NCI-H1417 treated with DMSO at 0.1 percent for 48 hours (cell line): Measurements from ENCODE around the gene NLRC3.

Experiments used
- DNase-seq: peaks from one replicate; lab custom pipeline; 2025; lab: John Stamatoyannopoulos, UW

The NLRC3 gene

DNA sequence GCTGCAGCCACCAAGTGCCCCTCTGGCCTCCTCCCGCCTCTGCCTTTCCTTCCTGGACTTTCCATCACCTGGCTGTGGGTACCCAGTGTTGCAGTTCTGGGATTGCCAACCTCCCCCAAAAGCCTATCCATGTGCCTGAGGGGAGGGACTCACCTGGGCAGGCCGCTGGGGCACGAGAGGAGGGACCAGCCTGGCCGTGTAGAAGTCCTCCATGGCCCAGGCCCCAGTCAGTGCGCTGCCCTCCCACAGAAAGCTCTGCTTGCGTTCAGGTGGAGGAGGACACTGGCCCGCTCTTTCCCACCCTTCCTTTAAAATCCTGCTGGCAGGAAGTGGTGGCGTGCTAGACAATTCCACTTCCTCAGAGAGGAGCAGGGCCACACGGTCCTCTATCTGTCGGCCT is 20.0 kb upstream of the NLRC3 start:
- DNase-seq: no peak

DNA sequence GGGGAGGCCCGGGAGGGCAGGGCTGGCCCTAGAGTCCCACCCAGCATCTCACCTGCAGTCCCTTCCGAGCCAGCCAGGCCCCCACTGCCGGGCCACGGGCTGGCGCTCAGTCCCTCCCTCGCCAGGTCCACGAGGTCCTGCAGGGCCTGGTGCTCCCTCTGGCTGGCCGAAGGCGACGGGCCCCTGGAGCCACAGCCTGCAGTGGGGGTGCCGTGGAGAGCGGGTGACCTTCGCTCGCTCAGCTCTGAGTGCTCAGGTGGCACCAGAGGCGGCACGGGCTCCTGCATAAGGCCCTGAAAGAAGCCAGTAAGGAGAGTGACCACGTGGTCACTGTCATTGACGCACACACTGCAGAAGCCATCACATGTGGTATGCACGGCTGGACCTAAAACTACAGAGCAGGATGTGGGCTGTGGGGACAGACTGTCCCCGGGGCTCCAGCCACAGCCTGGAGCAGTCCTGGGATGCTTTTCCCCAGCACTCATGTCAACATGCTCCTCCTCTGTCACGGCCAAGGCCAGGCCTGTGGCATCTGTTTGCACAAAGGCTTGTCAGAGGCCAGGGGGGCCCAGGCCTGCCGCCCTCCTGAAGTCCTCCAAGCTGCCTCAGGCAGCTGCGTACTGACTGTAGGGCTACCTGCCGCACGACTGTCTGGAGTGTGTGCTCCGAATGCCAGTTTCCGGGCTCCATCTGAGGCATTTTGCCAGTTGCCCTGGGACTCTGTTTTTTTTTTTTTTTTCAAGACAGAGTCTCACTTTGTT is 19.1 kb upstream of the NLRC3 start:
- DNase-seq: no peak

DNA sequence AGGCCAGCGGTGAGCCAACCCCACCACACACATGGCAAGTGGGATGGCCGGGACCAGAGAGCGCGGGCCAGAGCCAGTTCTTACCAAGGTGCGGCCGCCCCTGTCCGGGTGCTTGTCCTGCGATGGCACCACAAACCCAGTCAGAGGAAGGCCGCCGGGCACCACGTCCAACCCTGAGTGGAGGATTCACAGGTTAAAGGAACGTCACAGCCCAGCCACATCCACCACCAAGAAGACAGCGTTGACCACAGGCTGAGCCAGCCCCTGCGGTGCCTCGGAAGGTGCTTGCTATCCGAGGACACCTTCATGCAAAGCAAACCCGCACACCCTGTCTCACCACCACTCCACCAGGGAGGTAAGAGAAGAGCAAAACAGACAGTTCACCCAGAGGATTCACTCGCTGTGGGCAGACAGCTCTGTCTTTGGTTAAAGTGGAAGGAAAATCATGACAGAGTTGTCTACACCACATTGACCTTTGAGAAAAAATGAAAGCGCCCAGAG is 18.4 kb upstream of the NLRC3 start:
- no peak for DNase-seq

DNA sequence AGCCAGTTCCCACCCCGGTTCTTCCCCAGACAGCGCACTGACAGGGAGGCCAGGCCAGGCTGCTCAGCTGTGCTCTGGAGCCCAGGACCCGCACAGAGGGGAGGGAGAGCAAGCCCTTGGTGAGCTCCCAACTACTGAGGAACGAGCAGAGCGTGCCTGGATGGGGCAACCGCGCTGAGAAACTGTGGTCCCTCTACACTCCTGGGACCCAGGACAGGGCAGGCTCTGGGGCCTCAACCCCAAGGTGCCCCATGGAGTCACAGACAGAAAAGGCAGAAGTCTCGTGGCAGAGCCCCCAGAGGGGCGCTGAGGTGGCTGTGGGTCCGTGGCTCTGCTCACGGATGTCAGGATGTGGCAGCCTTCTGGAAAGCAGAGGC is 17.9 kb upstream of the NLRC3 start:
- DNase-seq: no peak

DNA sequence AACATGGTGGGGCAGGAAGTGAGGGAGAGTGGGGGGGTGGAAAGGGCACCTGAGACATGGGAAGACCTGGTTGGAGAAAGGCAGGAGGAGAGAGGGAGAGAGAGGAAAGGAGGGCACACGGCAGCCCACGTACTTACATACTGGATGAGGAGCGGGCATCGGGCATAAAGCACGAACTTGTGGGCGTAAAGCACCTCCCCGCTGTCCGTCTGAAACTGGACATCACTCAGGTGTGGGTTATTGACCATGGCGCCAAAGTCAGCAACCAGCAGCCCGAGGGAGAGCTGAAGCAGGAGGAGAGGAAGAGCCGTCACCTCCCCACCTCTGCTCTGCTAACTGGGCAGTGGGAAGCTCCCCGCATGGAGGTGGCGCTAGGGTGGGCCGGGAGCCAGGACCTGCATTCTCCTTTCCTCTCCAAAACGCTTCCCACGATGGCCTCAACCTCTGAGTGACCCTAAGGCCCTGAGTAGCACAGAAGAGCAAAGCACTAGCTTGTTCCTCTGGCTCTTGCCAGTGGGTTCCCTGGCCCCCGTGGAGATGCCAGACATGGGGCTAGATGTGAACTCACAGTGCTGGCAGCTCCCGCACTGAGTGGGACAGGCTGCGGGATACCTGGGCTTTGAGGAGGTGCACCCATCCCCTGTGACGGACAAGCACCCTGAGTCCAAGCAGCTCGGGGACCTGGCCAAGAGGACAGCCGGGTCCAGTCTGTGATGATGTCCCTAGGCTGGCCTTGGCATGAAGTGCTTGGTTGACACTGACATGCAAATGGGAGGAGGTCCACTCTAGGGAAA is 17.3 kb upstream of the NLRC3 start:
- DNase-seq: no peak

DNA sequence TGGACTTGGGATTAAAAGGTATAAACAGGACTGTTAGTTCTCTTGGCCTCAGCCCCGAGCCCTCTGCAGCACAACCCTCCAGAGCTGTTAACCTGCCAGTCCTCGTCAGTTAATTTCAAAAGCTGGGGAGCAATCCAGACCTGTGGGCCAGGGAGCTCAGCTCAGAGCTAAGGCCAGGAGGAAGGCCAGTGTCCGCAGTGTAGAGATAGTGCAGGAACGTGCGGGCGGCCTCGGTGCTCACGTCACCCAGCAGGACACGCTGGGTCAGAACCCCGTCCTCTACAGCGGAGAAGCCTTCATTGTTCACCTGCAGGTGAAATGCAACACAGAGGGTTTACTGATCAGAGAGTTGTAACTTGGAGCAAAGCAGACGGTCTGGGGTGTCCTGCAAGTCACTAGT is 15.4 kb upstream of the NLRC3 start:
- no peak for DNase-seq

DNA sequence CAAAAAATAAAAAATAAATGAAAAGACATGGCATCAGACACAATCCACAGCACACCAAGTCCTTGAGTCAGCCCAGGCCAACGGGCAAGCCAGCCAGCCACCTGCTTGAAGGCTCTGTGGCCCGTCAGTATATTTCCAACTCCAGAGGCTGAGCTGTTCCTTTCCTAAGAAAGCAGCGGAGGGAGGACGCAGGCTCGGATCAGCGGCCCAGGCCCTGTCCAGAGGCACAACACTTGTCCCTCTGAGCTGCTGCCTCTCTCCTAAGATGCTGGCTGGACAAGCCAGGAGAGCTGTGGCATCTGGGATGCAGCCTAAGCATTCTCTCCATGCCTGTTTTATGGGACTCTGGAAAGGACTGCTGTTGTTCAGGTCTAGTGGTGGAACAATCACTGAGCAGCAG is 14.8 kb upstream of the NLRC3 start:
- DNase-seq: no peak

DNA sequence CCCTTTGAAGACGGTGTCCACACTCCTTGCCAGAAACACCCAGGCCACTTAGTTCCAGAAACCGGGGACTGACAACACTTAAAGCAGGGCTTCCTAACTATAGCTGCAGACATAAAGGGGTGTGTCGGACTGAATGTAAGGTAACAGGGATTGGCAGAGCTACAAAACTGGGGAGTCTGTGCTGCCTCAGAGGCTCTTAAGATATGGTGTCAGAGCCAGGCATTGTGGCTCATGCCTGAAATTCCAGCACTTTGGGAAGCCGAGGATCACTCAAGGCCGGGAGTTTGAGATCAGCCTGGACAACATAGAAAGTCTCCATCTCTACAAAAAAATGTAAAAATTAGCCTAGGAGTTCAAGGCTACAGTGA is 14.2 kb upstream of the NLRC3 start:
- no peak for DNase-seq

DNA sequence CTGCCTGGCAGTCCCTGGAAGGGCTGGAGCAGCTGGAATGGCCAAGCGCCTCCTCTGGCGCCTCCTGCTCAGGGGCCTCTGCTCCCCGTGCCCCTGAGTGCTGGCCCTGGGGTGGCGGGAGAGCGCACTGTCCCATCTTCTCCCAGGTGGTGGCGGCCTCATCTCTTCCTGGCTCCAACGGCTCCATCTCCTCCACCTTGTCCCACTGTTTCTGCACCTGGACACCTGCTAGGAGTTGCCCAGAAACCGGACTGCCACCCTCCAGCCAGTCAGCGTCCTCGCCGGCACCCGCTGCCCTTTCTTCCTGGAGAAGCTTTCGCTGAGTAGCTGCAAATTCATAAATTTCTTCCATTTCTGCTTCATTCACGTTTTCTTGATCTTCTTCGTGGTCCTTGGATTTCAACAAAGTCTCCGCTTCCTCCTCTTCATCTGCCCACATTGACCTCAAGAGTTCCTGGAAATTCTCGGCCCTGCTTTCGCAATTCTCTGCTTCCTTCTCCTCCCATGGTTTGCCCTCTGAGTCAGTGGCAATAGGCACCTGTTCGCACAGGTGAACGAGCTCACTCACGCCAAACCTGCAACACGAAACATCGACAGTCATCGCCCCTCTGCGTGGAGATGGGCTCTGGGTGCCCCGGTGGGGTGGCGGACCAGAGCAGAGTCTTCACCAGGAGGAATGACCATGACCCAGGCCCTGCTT is 13.7 kb upstream of the NLRC3 start:
- no peak for DNase-seq

DNA sequence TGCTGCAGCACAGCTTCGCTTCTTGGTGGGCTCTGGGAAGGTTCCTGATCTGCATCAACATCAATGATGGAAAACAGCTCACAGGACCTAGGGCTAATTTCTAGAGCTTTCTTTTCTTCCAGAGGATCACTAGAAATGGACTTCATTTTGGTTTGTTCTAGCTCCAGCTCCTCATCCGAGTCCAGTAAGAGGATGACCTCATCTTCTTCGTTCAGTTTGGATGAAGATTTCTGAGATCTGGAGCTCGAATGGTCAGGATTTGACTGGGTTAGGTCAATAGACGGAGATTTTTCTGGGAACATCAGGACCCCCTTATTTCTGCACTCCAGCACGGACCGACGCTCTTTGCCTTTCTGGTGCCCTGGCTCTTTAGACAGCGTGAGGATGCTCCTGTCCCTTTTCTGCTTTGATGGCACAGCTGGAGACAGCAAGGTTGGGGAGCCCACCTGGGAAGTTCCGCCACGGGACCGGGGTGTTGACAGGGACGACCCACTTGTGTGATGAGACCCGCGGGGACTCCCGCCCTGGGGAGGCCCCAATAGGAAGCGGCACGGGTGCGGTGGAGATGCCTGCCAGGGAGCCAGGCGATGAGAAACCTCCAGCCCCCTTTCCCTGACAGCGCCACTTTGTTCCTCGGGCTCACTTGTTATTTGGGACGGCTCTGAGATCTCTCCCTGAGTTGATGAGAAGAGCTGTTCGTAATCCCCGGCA is 12.9 kb upstream of the NLRC3 start:
- no peak for DNase-seq

DNA sequence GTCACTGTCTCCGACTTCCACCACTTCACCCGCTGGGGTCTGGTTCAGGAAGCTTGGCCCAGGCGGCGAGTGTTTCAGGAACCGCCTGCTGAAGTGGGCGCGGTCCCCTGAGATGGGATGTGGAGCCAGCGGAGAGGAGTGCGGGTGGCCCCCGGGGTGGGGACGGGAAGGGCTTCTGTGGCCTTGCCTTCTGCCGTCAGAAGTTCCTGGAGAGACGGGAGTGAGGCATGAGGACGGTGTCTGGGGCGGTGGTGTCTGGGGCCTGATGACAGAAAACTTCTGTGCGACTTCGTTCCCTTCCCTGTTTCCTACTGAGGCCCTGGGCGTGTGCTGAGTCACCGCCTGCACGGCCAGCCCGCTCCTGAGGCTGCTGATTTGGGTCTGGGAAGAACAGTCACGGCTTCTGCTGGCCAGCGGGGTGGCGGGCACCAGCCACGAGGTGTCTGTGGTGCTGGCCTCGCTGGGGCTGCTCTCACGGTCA is 12.3 kb upstream of the NLRC3 start:
- DNase-seq: no peak

DNA sequence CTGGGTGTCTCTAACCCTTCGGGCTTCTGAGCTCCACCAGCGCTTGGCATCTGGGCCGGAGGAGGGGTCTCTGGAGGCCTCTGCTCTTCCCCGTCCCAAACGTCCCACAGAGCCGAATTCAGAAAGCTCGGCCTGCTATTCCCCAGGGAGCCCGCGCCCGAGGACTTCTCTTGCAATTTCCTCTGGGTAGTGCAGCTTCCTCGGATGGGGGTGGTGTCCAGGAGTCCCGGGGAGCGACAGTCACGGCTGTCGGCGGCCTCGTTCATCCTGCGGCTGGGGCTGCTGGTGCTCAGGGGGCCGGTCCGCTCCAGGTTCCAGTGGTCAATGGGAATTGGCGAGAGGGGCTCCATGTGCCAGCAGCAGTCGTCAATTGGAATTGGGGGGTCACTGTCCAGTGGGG is 11.8 kb upstream of the NLRC3 start:
- no peak for DNase-seq

DNA sequence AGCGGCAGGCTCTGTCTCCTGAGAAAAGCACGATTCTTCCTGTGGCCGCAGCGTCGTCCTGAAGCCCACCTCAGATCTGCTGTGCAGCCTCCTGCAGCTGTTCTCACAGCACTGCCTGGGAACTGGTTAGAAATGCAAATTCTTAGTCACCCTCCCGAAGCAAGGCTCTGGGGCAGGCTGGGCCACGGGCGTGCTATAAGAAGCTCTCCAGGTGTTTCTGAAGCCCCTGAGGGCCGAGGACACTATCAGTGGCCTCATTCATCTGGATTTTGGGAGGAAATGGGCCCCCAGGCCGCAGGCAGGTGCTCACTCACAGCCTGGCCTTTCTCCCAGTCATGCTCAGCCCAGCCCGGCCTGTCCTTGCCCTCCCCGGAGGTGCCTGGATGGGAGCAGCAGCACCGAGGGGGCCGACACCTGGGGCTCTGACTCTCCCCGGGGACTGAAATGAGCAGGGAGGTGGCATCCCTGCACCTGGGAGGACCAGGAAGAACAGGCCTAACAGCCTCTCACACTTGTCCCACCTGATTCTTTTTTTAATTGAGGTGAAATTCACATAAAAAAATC is 10.4 kb upstream of the NLRC3 start:
- DNase-seq: no peak

DNA sequence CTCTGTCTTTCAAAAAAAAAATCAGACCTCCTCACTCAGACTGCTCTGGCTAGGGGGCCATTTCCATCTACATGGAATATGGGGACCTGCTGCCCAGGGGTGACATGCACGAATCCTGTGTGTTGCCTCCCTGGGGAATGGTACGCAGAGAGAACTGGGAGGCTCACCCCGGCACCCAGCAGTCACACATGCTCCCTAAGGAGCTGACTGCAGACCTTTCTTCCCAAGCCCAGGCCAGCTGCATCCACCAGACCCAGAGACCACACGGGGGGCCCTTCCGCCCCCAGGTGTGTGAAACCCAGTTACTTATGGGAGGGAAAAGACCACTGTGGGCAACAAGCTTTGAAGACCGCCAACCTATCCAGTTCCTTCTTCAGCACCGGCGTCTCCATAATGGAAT is 7.2 kb upstream of the NLRC3 start:
- DNase-seq: no peak

DNA sequence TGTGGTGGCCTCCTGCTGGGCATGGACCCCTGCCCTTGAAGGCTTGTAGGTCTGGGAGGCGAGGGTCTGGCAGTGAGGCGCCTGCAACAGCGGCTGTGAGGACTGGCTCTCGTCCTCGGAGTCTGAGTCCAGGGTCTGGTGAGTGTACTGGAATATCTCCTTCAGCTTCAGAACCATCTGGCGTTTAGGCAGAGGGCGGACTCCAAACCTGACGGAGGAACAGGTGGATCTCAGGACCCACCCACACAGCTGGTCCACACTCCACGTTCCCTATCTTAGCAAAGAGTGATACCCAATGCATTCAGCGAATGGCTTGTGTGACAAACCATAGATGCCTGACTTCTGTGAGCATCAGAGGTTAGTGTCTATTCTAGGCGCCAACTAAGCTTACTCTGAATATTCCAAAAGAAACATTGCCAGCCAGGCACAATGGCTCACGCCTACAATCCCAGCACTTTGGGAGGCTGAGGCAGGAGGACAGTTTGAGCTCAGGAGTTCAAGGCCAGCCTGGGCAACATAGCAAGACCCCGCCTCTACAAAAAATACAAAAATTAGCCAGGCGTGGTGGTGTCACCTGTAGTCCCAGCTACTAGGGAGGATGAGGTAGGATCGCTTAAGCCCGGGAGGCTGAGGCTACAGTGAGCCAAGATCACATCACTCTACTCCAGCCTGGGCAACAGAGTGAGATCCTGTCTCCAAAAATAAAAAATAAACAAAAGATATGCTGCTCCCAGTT is 6.3 kb upstream of the NLRC3 start:
- DNase-seq: no peak

DNA sequence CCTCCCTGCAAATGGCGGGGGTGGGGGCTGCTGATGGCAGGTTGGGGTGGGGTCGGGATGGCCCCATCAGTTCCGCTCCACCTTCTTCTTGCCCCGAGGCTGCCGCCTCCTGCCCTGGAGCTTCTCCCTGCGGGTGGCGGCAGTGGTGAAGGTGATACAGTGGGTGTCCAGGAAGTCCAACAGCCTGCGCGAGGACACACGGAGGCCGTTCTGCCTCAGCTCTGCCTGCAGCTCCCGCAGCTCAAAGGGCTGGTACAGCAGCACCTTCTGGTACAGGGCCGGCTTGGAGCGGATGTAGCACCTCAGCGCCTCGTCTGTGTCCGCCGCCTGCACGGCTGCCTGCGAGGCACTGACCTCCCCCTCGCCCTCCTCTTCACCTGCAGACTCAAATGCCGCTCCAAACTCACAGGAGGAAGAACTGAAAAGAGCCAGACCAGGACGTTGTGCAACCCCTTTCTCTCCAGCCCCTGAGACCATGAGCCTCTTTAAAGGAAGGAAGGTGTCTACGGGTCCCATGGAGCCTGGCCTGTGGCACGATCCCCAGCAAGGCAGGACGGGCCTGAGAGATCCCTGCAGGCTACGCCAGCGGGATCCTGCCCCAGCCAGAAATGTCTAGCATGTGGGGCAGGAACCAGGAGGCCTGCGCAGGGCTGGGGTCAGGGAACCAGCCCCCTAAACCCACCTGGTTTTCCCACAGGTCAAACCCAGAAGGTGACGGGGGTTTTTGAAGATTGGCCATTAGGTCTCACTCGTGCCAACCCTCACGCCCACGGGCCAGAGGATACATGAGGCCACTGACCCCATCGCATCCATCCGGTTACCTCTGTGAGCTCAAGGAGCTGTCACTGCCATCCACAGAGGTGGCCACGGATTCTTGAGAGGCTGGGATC is 5.3 kb upstream of the NLRC3 start:
- no peak for DNase-seq

DNA sequence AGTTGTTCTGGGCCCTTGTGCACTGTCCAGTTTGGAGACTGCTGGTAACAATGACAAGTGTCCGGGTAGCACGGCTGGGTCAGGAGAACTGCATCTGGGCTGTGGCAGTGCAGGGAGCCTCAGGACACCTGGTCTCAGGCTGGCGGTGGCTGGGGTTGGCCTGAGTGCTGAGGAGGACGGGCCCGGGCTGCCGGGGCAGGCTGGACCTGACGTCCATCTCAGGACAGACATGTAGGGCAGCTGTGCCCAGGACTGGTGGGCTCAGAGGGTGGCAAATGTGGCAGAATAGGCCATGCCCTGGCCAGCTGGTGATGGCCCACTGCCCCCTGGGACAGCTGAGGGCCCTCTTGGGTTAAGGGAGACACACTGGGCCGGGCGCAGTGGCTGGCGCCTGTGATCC is 4.2 kb upstream of the NLRC3 start:
- DNase-seq: no peak

DNA sequence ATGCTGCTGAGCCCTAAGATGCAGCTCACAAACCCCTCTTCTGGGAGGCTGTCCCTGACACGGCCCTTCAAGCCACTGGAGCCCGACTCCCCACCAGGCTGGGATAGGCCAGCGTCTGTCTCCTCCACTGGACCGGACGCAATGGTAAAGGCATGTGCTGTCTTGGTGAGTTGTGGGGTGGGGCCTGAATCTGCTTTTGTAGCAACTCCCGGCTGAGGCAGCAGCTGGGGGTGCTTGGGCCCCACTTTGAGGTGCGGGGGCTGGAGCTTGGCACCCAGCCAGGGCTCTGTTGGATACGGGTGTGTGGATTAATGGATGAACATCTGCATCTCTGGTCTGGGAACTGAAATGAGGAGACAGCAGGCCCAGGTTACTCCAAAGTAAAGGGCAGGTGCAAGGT is 3.5 kb upstream of the NLRC3 start:
- DNase-seq: no peak

DNA sequence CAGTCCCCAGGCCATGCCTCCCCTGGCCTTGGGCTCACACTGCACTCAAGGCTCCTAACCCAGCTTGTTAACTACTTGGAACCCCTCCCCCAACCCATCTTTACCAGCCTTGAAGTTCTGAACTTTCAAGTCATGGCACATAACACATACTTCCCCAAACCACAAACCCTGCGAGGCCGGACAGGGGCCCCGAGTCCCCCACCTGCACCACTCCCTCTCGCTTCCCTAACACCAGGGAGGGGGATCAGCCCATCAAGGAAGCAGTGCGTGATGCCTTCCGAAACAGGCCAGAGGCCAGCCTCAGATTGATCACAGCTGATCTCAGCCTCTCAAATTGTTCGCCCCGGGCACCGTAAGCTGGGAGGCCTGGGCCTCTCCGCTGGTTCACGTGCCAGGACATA is 3.0 kb upstream of the NLRC3 start:
- DNase-seq: no peak

DNA sequence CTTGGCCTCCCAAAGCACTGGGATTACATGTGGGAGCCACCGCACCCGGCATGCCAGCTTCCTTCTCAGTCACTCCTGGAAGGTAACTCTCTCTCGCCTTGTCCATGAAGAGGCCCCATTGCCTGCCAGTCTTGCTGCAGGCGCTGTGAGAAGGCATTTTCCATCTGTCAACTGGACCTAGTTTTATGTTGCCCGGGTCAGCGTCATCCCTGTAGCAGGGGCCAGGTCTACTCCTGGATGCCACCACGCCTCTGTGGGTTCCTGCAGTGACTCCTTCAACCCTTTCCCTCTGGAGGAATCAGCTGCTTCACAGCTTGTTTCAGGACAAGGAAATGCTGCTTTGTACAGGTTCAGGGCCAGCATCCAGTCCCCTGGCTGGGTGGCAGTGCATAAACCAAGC is 2.6 kb upstream of the NLRC3 start:
- no peak for DNase-seq
